Upper lobe of right lung (tissue), 1 donor: ENCODE data around the gene EPB41L2. TPM values are rescaled to one million over a fixed set of nuclear protein-coding genes. Genes with fewer than 3 reads are reported as not detected.
"Not testable (repeated sequence)": the region's sequence is repeated elsewhere in the genome, so short reads cannot be mapped to it uniquely, and the experiment has no call there.

Experiments
- ATAC-seq: fragments of 200-7000 bp; cut with Tn5 transposase; one replicate; pipeline ENCODE4 v1.9.1; 2020; ENCODE audit warnings: mild to moderate bottlenecking, moderate library complexity
- DNase-seq: peaks from one replicate; pipeline ENCODE4 v3.0.0-alpha.2; 2020
- H3K27ac ChIP-seq: fragments of 200-600 bp; one replicate; pipeline ENCODE4 v1.8.0; 2022
- H3K27me3 ChIP-seq: fragments of 200-600 bp; one replicate; pipeline ENCODE4 v1.8.0; 2022; ENCODE audit warnings: mild to moderate bottlenecking
- H3K36me3 ChIP-seq: fragments of 200-600 bp; one replicate; pipeline ENCODE4 v1.8.0; 2022
- H3K4me1 ChIP-seq: fragments of 200-600 bp; one replicate; pipeline ENCODE4 v1.8.0; 2022
- H3K4me3 ChIP-seq: fragments of 200-600 bp; one replicate; pipeline ENCODE4 v1.8.0; 2022; ENCODE audit warnings: mild to moderate bottlenecking
- H3K9me3 ChIP-seq: fragments of 200-600 bp; one replicate; pipeline ENCODE4 v1.8.0; 2022
- CTCF ChIP-seq: fragments of 200-600 bp; IDR thresholded peaks from one replicate; pipeline ENCODE4 v1.8.0; 2022; ENCODE audit warnings: antibody characterized with exemption
- intact Hi-C: fragments of 100-400 bp; cut with DNase I; formaldehyde crosslinking; loops from one replicate; pipeline ENCODE4 v1.11.0; 2022
- total RNA-seq: library from RNA; stranded (reverse); fragmentation: NEBNext Ultra II Directional; extraction: Animal tissue kit (Norgen Biotek cat#: 25700); gene quantifications from one replicate; pipeline ENCODE4 v1.2.1, GENCODE V29; 2021
- donor health status: DM: no; HTN: yes; CAD: no; lungs with severe emphysema.

EPB41L2 gene
- total RNA-seq, 1 donor from 2014 or later: 174 TPM

- Histone ChIP-seq H3K36me3 (no peaks in the 10 kb centered on the region), H3K4me3 (no peak overlapping the region), H3K27ac (peak overlapping the region; percentile 33), H3K4me1 (peaks cover 11% of the 10 kb centered on the region), H3K27me3 (no peaks in the 10 kb centered on the region), H3K9me3 (no peaks in the 10 kb centered on the region)
- DNase-seq: no peak
- ATAC-seq: no peak
- no peak for TF ChIP-seq CTCF
- intact Hi-C loops: no loop called here
These were observed 47.9 kb downstream of the EPB41L2 start for GRCh38 chr6:131015025-131015591.

GRCh38 chr6:131014080-131014776 lies 48.8 kb downstream of the EPB41L2 start:
- no peaks in the 10 kb centered on the region for H3K27me3 ChIP-seq
- no peaks in the 10 kb centered on the region for H3K9me3 ChIP-seq
- no peak for TF ChIP-seq CTCF
- DNase-seq (no peak), ATAC-seq (no peak)
- H3K4me3 ChIP-seq: no peak overlapping the region
- H3K4me1 ChIP-seq: peaks cover 11% of the 10 kb centered on the region
- no peaks in the 10 kb centered on the region for H3K36me3 ChIP-seq
- H3K27ac ChIP-seq: no peak overlapping the region
- intact Hi-C loops: no loop called here

GRCh38 chr6:131013495-131013894 lies 49.5 kb downstream of the EPB41L2 start:
- no peak for TF ChIP-seq CTCF
- ATAC-seq (no peak), DNase-seq (no peak)
- Histone ChIP-seq H3K27ac (no peak overlapping the region), H3K27me3 (no peaks in the 10 kb centered on the region), H3K36me3 (no peaks in the 10 kb centered on the region), H3K4me1 (peaks cover 11% of the 10 kb centered on the region), H3K9me3 (no peaks in the 10 kb centered on the region), H3K4me3 (peak overlapping the region; percentile 9)
- intact Hi-C loops: no loop called here

GRCh38 chr6:131009790-131010189 lies 53.3 kb downstream of the EPB41L2 start:
- ATAC-seq (no peak), DNase-seq (no peak)
- Histone ChIP-seq H3K4me3 (no peak overlapping the region), H3K27ac (no peak overlapping the region), H3K4me1 (peaks cover 3% of the 10 kb centered on the region), H3K27me3 (no peaks in the 10 kb centered on the region), H3K9me3 (peaks cover 8% of the 10 kb centered on the region), H3K36me3 (no peaks in the 10 kb centered on the region)
- TF ChIP-seq CTCF: no peak
- intact Hi-C loops: no loop called here

- DNase-seq, ATAC-seq, H3K36me3 ChIP-seq, H3K4me3 ChIP-seq, H3K4me1 ChIP-seq, H3K27me3 ChIP-seq, H3K9me3 ChIP-seq, intact Hi-C loops, H3K27ac ChIP-seq: not testable (repeated sequence)
These were observed 54.1 kb downstream of the EPB41L2 start for GRCh38 chr6:131008965-131009364.

GRCh38 chr6:131007964-131008363 lies 55.1 kb downstream of the EPB41L2 start:
- ATAC-seq, intact Hi-C loops: not testable (repeated sequence)

More at GRCh38 chr6:131007964-131008363, 55.1 kb downstream of the EPB41L2 start:
- H3K27me3 ChIP-seq, H3K27ac ChIP-seq, H3K4me3 ChIP-seq, DNase-seq, H3K36me3 ChIP-seq, H3K4me1 ChIP-seq, H3K9me3 ChIP-seq: not testable (repeated sequence)
